Stimulated activated CD4-positive, alpha-beta T cell treated with anti-CD3 and anti-CD28 coated beads, Interleukin-12 subunit alpha, Interleukin-12 subunit beta, amount 100 ng/mL, for 48 hours (primary cell): ENCODE data around the gene CHRNA4.

Experiments used
- DNase-seq, 3 donors: peaks; one replicate each; pipeline ENCODE4 v3.0.0-alpha.2; 2020; ENCODE audit warnings: low read depth in 2 of 3, low spot score in 1 of 3

The CHRNA4 gene

DNA sequence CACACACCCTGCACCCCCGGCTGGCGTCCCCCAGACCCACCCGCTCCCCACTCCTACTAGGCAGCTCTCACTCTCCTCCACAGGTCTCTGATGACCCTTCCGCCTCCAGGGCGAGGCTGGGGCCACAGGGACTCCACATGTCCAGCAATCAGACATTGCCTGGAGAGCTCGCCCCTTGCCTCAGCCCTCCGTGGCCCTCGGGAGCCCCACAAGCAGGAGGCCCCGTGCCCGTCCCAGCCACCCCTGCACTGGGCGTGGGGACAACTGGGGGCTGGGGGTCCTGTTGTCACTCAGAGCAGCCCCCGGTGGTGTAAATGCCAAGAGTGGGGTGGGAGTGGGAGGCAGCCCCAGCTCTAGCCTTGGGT, 66.6 kb downstream of the CHRNA4 start:
- no peak for DNase-seq

DNA sequence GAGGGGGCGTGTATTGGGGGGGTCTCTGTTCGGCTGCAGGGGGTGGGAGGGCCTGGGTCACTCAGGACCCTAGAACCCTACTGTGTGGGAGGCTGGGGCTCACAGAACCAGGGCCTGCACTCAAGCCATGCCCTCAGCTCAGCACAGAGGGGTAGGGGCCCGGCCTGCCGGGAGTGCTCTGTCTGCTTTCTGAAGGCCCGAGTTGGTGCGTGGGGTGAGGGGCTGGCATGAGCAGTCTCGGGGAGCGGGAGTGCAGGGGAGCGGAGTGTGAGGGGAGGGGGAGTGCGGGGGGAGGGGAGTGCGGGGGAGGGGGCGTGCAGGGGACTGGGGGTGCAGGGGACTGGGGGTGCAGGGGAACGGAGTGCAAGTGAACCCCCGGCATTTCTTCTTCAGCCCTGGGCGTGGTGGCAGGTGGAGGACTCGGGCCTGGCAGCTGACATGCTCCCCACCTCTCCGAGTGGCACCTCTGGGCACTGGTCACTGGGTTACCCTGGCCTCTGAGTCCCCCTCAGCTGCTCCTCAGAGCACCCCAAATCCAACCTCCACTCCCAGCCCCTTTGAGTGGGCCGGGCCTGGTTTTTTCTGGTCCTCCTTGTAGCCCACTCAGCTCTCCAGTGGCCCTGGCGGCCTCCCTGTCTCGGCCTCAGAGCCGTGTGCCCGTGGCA, 67.1 kb downstream of the CHRNA4 start:
- no peak for DNase-seq

GRCh38 chr20:63293456-63293855, 67.7 kb downstream of the CHRNA4 start:
- DNase-seq: no peak
